ENCODE results near the gene SORCS3. TPM values are rescaled to one million over a fixed set of nuclear protein-coding genes. Genes with fewer than 3 reads are reported as not detected.

Gene SORCS3
- total RNA-seq, 1 donor from 2014 or later: 1.00 TPM

GRCh38 chr10:105280895-105281294 lies 639.8 kb downstream of the SORCS3 start:
- H3K4me2 ChIP-seq (ENCODE audit: low read length): no peak overlapping the region
- no peaks in the 10 kb centered on the region for H3K4me1 Mint-ChIP-seq (ENCODE audit: low read depth, unreplicated experiment)
- H3K27me3 ChIP-seq (ENCODE audit: insufficient read depth, low read length): no peaks in the 10 kb centered on the region
- H3K27ac Mint-ChIP-seq (ENCODE audit: unreplicated experiment): no peak overlapping the region
- H4K20me1 ChIP-seq (ENCODE audit: insufficient read depth, low read length): no peaks in the 10 kb centered on the region
- H3K79me2 ChIP-seq (ENCODE audit: insufficient read depth, low read length): no peaks in the 10 kb centered on the region
- H3K4me3 Mint-ChIP-seq (ENCODE audit: unreplicated experiment): no peak overlapping the region
- H3K9ac ChIP-seq (ENCODE audit: low read length): no peak overlapping the region
- FAIRE-seq: no peak
- H3K4me1 ChIP-seq (ENCODE audit: insufficient read depth, low read length): no peaks in the 10 kb centered on the region
- no peaks in the 10 kb centered on the region for H3K36me3 Mint-ChIP-seq (ENCODE audit: low read depth, unreplicated experiment)
- TF ChIP-seq CTCF (IDR thresholded peaks at IDR 0.05; ENCODE audit: insufficient read depth, low read depth, low read length) (no peak), EZH2 (IDR thresholded peaks at IDR 0.05; ENCODE audit: insufficient read depth, low read length) (no peak)
- no peak overlapping the region for H3K4me3 ChIP-seq (ENCODE audit: insufficient read depth, low read depth, low read length)
- peaks cover 4% of the 10 kb centered on the region for H3K27me3 Mint-ChIP-seq (ENCODE audit: low read depth, unreplicated experiment)
- H3K9me3 ChIP-seq (ENCODE audit: insufficient read depth, low read depth, low read length): no peaks in the 10 kb centered on the region
- no peak overlapping the region for H3K27ac ChIP-seq (ENCODE audit: low read depth, low read length)
- H3K9me3 Mint-ChIP-seq (ENCODE audit: unreplicated experiment): peaks cover 3% of the 10 kb centered on the region
- no peak overlapping the region for H2AFZ ChIP-seq (ENCODE audit: low read depth, low read length)
- no peak for DNase-seq (ENCODE audit: low read depth)
- H3K36me3 ChIP-seq (ENCODE audit: insufficient read depth, low read length): no peaks in the 10 kb centered on the region

GRCh38 chr10:105284476-105285215 lies 643.6 kb downstream of the SORCS3 start:
- Mint-ChIP-seq H3K4me1 (ENCODE audit: low read depth, unreplicated experiment) (no peaks in the 10 kb centered on the region), H3K4me3 (ENCODE audit: unreplicated experiment) (no peak overlapping the region), H3K27me3 (ENCODE audit: low read depth, unreplicated experiment) (no peaks in the 10 kb centered on the region), H3K27ac (ENCODE audit: unreplicated experiment) (no peak overlapping the region), H3K36me3 (ENCODE audit: low read depth, unreplicated experiment) (no peaks in the 10 kb centered on the region), H3K9me3 (ENCODE audit: unreplicated experiment) (peaks cover 3% of the 10 kb centered on the region)
- Histone ChIP-seq H3K27ac (ENCODE audit: low read depth, low read length) (no peak overlapping the region), H4K20me1 (ENCODE audit: insufficient read depth, low read length) (no peaks in the 10 kb centered on the region), H3K9ac (ENCODE audit: low read length) (no peak overlapping the region), H3K9me3 (ENCODE audit: insufficient read depth, low read depth, low read length) (no peaks in the 10 kb centered on the region), H3K27me3 (ENCODE audit: insufficient read depth, low read length) (no peaks in the 10 kb centered on the region), H2AFZ (ENCODE audit: low read depth, low read length) (no peak overlapping the region), H3K79me2 (ENCODE audit: insufficient read depth, low read length) (no peaks in the 10 kb centered on the region), H3K4me3 (ENCODE audit: insufficient read depth, low read depth, low read length) (no peak overlapping the region), H3K4me2 (ENCODE audit: low read length) (no peak overlapping the region), H3K4me1 (ENCODE audit: insufficient read depth, low read length) (no peaks in the 10 kb centered on the region), H3K36me3 (ENCODE audit: insufficient read depth, low read length) (no peaks in the 10 kb centered on the region)
- TF ChIP-seq EZH2 (IDR thresholded peaks at IDR 0.05; ENCODE audit: insufficient read depth, low read length) (no peak), CTCF (IDR thresholded peaks at IDR 0.05; ENCODE audit: insufficient read depth, low read depth, low read length) (no peak)
- FAIRE-seq (no peak), DNase-seq (ENCODE audit: low read depth) (no peak)

- FAIRE-seq (no peak), DNase-seq (ENCODE audit: low read depth) (no peak)
- Mint-ChIP-seq H3K4me3 (ENCODE audit: unreplicated experiment) (no peak overlapping the region), H3K27ac (ENCODE audit: unreplicated experiment) (no peak overlapping the region), H3K36me3 (ENCODE audit: low read depth, unreplicated experiment) (no peaks in the 10 kb centered on the region), H3K9me3 (ENCODE audit: unreplicated experiment) (no peaks in the 10 kb centered on the region), H3K27me3 (ENCODE audit: low read depth, unreplicated experiment) (no peaks in the 10 kb centered on the region), H3K4me1 (ENCODE audit: low read depth, unreplicated experiment) (no peaks in the 10 kb centered on the region)
- H3K79me2 ChIP-seq (ENCODE audit: insufficient read depth, low read length): no peaks in the 10 kb centered on the region
- H2AFZ ChIP-seq (ENCODE audit: low read depth, low read length): no peak overlapping the region
- no peak overlapping the region for H3K27ac ChIP-seq (ENCODE audit: low read depth, low read length)
- no peak overlapping the region for H3K4me3 ChIP-seq (ENCODE audit: insufficient read depth, low read depth, low read length)
- H3K27me3 ChIP-seq (ENCODE audit: insufficient read depth, low read length): no peaks in the 10 kb centered on the region
- no peak overlapping the region for H3K4me2 ChIP-seq (ENCODE audit: low read length)
- no peaks in the 10 kb centered on the region for H3K36me3 ChIP-seq (ENCODE audit: insufficient read depth, low read length)
- no peak for TF ChIP-seq CTCF (IDR thresholded peaks at IDR 0.05; ENCODE audit: insufficient read depth, low read depth, low read length)
- TF ChIP-seq EZH2 (IDR thresholded peaks at IDR 0.05; ENCODE audit: insufficient read depth, low read length): no peak
- H3K4me1 ChIP-seq (ENCODE audit: insufficient read depth, low read length): no peaks in the 10 kb centered on the region
- no peak overlapping the region for H3K9ac ChIP-seq (ENCODE audit: low read length)
- H4K20me1 ChIP-seq (ENCODE audit: insufficient read depth, low read length): no peaks in the 10 kb centered on the region
- no peaks in the 10 kb centered on the region for H3K9me3 ChIP-seq (ENCODE audit: insufficient read depth, low read depth, low read length)
Observed at GRCh38 chr10:105288026-105288425, 646.9 kb downstream of the SORCS3 start.
